Ammon's horn (tissue), 1 donor: ENCODE measurements around the gene FGGY.
"Not testable (repeated sequence)": the region's sequence is repeated elsewhere in the genome, so short reads cannot be mapped to it uniquely, and the experiment has no call there.

Source experiments
- DNase-seq: peaks from one replicate; pipeline ENCODE4 v3.0.0-alpha.2; 2016; ENCODE audit warnings: low spot score

FGGY gene, protein sequence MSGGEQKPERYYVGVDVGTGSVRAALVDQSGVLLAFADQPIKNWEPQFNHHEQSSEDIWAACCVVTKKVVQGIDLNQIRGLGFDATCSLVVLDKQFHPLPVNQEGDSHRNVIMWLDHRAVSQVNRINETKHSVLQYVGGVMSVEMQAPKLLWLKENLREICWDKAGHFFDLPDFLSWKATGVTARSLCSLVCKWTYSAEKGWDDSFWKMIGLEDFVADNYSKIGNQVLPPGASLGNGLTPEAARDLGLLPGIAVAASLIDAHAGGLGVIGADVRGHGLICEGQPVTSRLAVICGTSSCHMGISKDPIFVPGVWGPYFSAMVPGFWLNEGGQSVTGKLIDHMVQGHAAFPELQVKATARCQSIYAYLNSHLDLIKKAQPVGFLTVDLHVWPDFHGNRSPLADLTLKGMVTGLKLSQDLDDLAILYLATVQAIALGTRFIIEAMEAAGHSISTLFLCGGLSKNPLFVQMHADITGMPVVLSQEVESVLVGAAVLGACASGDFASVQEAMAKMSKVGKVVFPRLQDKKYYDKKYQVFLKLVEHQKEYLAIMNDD

DNA sequence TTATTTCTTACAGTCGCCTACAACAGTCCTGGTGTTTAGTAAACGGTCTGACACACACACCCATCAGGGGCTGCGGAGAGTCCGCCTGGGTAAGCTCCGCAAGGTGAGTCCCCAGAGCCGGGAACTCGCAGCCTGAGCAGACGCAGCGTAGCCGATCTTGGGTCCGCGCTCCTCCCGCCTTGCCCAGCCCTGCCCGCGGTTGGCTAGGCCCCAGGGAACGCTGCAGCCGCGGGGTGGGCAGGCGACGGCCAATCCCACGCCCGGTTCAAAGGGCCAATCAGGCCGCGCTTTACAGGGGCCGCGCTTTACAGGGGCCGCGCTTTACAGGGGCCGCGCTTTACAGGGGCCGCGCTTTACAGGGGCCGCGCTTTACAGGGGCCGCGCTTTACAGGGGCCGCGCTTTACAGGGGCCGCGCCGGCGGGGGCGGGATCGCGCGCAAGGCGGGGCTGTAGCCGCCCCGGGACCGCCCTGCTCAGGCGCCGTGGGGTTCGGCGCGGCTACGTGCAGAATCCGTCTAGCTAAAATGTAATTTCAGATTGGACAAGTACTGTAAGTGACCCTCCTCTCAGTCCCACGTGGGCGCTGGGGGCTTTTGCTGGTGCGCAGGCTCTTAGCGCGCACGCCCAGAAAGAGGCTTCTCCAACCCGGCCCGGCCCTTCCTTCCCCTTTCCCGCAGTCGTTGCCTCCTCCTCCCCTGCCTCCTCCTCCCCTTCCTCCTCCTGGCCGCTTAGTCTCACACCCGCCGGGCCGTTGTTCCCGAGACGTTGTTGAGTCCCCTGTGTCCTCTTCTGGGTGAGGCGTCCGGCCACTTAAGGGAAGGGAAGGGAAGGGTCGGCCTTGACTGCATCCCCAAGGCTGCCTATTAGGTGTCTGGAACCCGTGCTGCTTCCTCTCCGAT lies at the start of gene FGGY:
TSS of gene FGGY (plus strand) at position 737 of the 899 bp plus-strand sequence. CDS start 24,456 bp downstream, outside the sequence.
- peak; percentile 97 for DNase-seq

DNA sequence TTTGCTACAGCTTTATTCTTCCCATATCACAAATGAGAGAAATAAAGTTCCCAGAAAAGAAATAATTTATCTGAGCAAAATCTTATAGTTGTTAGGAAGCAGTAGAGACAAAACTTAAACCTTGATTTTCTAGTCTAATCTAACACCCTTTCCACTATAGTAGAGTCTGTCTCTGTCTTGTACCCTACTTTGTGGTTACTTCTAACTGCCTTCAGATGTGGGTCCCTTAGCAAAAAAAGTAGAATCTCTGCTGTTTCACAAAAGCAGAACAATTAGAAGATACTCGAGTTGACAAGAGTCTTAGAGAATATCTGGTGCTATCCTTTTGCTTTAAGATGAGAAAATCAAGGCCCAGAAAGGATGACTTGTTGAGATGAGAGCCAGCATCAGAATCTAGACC lies 48.1 kb upstream of the FGGY start:
- DNase-seq, result no peak

DNA sequence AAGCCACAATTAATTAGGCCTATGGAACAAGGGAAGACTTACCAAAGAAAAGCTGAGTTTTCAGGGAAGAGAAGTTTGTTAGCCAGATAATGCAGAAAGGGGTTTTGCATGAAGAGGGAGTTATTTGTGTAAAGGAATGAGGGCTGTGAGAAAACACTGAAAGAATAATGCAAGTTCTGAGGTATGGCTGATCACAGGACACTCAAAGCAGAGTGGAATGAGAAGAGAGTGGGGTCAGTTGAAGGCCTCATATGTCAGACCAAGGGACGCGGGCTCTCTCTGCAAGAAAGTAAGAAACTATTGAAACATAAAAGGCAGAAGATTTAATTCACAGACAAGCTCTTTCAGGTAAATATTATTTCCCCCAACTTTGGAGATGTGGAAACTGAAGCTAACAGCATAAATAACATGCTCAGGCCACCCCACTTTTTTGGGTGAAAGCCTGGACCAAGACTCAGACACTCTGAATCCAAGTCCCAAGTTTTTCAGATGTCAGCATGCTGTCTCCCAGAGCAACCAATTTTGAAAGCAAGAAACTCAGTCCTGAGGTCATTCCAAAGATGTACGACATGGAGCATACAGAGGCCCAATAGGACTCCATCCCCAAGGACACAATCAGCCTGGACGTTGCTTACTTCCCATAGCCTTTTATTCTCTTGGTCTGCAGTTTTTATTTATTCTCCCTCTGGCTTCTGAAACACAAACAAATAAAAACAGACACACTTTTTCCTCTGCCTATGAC lies 47.3 kb upstream of the FGGY start:
- DNase-seq, result peak; percentile 60

DNA sequence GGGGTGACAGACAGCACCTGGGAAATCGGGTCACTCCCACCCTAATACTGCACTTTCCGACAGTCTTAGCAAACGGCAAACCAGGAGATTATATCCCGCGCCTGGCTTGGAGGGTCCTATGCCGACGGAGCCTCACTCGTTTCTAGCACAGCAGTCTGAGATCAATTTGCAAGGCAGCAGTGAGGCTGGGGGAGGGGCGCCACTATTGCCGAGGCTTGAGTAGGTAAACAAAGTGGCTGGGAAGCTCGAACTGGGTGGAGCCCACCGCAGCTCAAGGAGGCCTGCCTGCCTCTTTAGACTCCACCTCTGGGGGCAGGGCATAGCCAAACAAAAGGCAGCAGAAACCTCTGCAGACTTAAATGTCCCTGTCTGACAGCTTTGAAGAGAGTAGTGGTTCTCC lies 45.8 kb upstream of the FGGY start:
- not testable (repeated sequence) for DNase-seq

DNA sequence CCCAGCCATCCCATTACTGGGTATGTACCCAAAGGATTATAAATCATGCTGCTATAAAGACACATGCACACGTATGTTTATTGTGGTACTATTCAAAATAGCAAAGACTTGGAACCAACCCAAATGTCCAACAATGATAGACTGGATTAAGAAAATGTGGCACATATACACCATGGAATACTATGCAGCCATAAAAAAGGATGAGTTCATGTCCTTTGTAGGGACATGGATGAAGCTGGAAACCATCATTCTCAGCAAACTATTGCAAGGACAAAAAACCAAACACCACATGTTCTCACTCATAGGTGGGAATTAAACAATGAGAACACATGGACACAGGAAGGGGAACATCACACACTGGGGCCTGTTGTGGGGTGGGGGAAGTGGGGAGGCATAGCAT lies 40.5 kb upstream of the FGGY start:
- DNase-seq, result not testable (repeated sequence)

DNA sequence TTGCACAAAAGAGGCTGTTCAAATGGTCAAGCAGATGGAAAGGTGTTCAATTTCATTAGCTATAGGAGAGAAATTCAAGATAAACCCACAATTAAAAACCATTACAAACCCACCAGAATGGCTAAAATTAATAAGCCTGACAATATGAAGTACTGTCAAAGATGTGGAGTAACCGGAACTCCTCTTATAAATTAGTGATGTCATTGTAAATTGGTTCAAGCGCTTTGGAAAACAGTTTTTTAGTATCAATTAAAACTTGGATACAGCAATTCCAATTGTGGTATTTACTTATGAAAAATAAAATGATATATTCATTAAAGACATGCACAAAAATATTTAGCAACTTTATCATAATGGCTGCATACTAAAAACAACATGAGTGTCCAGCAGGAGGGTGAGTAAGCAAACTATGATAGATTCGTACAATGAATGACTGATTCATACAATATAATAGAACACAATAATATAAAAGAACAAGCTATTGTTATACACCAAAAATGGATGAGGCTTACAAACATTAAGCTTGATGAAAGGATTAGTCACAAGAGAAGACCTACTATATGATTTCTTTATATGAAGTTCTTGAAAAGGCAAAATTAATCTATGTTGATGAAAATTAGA lies 38.4 kb upstream of the FGGY start:
- no peak for DNase-seq

DNA sequence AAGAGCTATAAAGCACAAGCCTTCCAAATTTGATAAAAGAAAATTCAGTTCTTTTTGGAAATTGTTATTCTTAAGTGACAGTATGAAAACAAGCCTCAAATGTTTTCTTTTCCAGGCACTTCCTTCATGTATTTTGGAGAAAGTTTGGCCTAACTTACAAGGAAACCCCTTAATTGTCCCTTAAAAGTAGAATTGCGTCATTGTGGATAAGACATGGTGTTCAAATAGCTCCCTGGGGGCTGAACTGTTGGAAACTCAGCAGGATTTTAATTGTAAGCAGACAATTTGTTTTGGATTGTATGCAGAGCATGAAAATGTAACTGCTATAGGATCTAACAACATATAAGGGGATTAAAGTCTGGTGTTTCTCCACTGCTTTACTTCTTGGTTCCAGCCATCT lies 35.4 kb upstream of the FGGY start:
- DNase-seq, result no peak

DNA sequence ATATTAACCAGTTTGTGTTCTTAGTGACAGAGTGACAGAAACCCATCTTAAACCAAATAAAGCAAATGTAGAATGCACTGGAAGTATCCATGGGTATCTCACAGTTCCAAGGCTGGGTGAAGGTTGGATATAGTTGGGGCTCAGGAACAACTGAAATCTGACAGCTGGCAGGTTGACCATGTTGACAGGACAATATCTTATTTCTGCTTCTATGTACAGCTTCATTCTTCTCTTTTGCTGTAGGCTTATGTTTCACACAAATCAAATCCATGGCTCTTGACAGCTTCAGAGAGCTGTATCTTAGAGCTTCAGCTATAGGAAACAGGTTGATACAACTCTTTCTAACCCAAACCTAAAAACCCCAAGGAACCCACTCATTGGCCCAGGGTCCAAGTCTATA lies 34.3 kb upstream of the FGGY start:
- no peak for DNase-seq

DNA sequence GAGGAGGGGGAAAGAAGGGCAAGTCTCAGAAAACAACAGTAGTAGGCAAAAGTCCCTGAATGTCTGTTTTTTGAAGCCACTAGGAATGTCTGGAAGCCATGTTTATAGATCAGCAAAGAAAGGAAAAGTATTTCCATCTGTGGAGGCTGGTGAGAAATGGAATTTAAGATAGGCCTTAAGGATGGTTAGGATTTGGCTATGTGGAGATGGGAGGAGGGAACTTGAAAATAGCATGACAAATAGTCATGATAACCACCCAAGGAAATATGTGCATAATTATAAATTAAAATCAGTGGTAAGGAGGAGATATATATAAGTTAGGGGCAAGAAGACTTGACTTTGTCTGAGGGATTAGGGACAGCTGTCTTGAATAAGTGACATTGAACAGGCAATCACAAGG lies 33.8 kb upstream of the FGGY start:
- DNase-seq, result no peak

DNA sequence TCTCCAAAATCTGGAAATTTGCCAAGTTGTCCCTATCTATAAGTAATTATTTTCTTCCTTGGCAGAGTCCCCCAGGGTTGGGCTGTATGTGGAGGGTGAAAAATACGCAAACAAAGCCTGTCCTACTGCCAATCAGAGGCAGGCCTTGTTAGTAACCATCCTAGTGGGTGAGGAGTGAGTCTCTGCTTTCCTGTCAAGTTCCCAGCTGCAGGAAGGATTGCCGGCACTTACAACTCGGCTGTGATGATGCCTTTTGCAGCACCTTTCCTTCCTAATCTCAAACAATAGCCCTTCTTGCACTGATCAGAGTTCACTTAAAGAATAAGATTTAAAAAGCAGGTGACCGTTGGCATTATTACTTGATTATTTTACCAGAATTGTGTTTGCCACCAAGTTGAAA lies 31.3 kb upstream of the FGGY start:
- DNase-seq, result no peak

DNA sequence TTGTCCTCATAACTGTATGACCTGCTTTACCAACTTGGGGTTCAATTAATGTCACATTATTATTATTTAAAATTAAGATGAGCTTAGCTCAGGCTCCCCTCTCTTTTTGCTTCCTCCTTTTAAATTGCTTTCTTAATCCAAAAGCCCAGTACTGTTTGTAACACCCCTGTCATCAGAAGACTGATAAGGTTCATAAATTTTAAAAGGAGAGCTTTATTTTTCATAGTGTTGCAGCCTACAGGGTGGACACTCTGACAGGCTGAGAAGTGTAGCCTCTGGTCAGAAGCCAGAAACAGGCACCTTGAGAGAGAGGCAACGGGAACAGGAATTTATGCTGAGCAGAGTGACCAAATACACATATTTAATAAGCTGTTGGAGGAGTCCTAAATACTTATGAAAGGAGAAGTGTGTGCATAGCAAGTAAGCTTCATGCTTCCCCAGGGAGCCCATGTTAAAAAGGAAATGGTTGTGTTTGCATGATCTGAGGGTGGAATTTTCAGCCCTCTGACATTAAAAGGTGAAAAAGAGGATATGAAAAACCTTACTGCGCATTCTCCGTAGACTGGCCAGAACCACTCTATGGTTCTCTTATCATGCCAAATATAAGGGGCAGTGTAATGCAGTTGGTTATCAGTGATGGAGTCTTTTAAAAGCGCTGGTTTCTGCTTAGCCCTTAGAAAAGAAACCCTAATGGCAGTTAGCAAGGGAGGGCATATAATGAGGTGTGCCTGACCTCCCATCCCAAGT lies 30.5 kb upstream of the FGGY start:
- peak; percentile 25 for DNase-seq

DNA sequence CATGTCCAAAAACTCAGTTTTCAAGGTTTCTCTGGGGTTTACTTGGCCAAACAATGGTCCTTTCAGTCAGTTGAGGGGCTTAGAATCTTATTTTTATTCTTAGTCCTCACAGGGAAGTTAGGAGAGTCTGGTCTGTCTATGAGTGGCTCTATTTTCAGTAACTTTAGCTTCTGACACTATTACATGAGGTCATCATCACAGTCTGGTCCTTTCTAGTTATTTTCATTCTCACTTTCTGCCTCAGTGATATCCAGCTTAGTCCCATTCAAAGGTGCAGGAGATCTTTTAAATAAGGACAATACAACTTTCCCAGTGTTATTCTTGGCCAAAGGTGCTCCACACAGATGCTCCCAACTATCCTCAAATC lies 30.0 kb upstream of the FGGY start:
- DNase-seq, result no peak

DNA sequence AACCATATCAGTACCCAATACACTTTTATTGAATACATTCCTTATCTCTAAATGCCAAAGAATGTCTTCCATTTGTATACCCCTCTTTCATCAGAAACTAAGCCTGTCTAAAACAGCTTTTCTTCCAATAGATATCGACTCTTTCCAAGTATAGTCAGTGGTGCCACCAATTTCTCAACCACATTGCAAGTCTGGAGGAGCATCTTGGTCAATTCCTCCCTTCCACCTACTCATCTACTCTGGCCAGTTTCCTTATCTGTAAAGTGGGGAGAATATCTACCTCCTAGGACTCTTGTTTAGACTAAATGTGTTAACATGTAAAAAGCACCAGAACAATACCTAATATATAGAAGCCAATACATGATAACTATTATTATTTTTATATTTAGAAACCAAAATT lies 28.5 kb upstream of the FGGY start:
- no peak for DNase-seq

DNA sequence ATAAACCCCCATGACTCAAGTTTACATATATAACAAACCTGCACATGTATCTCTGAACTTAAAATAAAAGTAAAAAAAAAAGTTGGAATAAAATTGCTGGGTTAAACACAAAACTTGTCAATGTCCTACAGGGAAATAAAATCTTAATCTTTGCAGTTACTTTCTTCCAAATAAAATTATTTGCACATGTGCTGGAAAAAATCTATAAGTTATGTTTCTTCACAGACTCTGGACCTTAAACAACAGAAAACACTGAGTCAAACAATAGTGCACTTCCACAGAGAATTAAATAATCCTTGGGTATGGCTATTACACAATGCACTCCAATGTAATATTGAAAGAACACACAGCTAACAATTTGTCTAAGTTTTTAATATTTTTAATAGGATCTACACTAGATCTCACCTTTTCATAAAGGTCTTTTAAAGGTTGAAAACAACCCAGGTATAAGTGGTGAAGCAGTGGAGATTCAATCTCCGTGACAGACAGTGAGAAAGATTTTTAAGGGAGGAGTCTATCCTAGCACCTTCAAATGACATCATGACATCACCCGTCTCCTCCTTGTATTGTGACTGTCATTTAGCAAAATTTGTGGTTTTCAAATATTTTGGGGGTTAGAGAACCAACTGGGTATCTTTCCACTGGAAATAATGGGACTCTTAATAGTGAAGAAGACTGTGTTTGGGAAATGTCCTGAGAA lies 25.2 kb upstream of the FGGY start:
- DNase-seq, result no peak

DNA sequence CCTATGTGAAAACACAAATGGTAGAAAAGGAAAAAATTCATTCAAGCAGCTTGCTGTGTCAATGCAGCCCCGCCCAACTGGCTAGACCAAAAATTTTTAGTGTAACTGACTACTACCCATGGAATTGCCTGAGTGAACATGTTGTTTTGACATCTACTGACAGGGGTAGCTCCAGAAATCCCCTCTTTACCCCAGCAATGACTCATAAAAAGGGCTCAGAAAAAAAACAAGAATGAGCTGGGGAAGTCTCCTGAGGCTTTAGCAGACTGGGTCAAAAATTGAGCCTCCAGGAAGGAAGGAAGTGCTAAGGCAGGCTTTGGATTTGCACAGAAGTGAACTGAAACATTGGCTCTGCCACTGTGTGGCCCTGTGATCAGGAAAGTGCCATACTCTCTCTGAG lies 24.4 kb upstream of the FGGY start:
- DNase-seq, result no peak

DNA sequence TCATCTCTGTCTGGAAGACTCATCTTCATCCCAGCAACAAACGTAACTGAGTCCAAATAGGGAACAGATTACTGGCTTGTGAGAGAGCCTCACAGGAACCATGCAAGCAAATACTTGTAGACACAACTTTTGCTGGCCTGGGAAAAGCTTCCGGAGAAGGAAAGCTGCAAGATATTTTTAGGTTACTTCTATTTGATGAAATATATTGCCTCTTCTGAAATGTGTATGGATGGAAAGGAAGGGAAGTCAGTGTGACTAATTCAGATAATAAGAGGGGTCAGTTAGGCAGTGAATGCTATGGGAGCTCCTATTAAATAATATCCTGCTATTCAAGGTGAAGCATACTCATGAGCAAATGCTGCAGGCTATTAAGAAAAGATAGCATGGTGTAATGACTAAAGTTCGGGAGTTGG lies 20.4 kb upstream of the FGGY start:
- DNase-seq, result no peak

DNA sequence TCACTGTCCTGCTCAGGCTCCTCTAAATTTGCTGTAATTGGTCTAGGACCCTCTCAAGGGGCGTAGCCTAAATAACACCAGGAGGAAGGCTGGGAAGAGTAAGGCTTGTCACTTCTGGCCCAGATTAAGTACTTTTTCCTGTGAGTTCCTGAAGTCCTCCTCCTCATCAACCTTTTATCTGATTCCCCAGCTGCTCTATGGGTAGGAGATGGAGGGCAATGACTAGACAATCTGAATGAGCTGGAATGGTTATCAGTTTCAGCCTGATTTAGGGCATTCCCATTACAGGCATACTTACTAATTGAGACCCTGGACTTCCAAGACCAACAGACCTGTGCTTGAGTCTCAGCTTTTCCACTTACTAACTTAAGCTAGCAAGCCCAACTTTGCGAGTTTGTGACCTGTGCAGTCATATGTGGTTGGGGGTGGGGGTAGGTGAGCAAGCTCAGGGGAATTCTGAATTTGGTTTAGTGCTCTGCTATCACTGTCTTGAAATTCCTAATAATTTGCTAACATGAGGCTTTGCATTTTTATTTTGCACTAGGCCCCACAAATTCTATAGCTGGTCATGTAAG lies 18.0 kb upstream of the FGGY start:
- no peak for DNase-seq

DNA sequence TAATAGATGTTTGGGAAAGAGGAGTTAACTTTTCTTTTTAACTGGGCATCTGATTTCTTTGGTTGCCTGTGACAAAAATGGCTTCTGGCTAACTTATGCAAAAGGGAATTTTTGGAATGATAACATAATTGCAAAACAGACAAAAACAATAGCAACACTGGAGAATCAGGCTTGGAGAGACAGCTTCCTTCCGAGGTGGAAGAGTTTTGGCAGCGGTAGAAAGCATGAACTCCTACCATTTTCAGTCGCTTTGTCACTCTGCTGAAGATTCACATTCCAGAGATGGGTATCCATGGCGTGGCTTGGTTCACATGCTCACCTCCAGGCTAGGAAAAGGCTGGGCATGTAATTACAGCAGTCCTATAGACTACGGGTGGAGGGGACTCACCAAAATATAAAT lies 17.2 kb upstream of the FGGY start:
- DNase-seq, result no peak

DNA sequence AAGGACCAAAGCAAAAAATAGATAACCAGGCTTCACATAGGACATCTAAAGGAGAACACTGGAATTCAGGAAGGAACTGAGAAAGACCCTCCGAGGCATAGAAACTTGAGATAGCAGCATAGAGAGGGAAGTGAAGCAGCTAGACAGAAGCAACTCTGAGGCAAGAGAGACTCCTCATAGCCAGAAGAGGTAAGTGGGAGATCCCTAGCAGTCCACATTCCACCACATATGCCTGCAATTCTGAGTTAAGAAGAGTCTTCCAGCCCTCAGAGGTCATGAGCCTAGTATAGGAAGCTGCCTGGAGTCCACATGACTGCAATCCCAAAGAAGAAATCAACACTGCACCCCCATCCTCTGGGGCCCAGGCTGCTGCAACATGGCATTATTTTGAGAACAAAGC lies 13.9 kb upstream of the FGGY start:
- DNase-seq, result no peak

DNA sequence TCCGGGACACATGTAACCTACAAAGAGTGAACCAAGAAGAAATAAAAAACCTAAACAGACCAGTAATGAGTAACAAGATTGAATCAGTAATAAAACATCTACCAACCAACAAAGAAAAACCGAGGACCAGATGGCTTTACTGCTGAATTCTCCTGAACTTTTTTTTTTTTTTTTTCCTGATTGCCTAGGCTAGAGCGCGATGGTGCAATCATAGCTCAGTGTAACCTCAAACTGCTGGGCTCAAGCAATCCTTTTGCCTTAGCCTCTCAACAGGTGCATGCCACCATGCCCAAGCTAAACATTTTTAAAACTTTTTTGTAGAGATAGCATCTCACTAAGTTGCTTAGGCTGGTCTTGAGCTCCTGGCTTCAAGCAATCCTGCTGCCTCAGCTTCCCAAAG lies 11.2 kb upstream of the FGGY start:
- no peak for DNase-seq
